ENCODE data around the gene YAP1. TPM values are rescaled to one million over a fixed set of nuclear protein-coding genes. Genes with fewer than 3 reads are reported as not detected.
A peak's percentile ranks its signal among the peaks of the same experiment; 100 is the strongest.

The YAP1 gene
- total and polyA plus RNA-seq, 2 of the 4 experiments (the other 2 are of a cell fraction) = 121 to 251 TPM

DNA sequence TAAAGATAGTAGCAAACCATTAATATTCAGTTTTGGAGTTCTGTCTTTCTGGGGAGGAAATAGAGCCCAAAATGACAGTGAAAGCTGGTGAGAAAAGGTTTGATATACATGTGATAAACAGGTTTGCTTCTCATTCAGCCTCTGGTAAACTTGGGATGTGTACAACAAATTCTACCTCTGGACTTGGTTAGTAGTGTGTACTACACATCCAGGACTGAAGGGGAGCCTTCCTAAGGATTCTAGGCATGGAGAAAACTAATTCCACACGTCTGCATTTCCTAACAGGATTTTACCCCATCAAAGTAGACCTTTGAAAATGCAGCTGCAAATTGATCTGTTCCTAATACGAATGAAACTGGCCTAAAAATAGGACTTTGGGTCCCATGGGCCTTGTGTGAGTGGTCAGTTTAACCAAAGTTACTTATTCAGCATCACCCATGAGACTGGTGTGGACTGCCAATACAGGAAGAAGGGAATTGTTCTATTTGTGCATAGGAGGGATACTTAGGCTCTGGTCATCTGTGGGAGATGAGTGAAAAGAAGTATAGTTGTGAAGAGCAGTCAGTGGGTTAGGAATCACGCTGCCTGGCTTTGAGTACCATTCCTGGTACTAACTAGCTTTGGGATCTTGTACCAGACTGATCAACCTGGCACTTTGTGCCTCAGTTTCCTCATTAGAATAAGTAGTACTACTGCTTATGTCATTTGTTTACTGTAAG, 74.2 kb downstream of the YAP1 start:
- H3K79me1 ChIP-seq (ENCODE audit: low read depth in 1 of 2, low read length in 2 of 2) = peaks cover 47 to 75% of the 10 kb centered on the region in 2 experiments
- no TSS peak for BruUV-seq (replicated peaks)
- H2BK5ac ChIP-seq (ENCODE audit: low read depth, low read length, poor library complexity, severe bottlenecking) = no peak overlapping the region
- H3K27ac ChIP-seq (ENCODE audit: insufficient read depth, low read length) = no peak overlapping the region
- peak overlapping the region; percentile 35; the same call in 1 of the 2 replicates for H2AK5ac ChIP-seq (ENCODE audit: low read depth, low read length)
- no peak overlapping the region; the same call in 1 of the 2 replicates for H3K4ac ChIP-seq (ENCODE audit: low read depth, low read length)
- no peak overlapping the region for H4K91ac ChIP-seq (ENCODE audit: insufficient read depth, low read depth, low read length)
- ChIA-PET POLR2A (ENCODE audit: unreplicated experiment) (no interaction called here), CTCF (interaction anchor here (0.7 to 3.2 kb wide), 3 partner anchors 7 to 45 kb away, joined by 3 to 9 read pairs (median 3); no protein-coding TSS in a partner anchor)
- intact Hi-C loops (cut with micrococcal nuclease) = no loop called here
- no peak overlapping the region for H3K9ac ChIP-seq (ENCODE audit: low read depth, low read length)
- peak overlapping the region; percentile 58; the same call in 1 of the 2 replicates for H3K14ac ChIP-seq (replicated peaks; ENCODE audit: low read depth, low read length)
- H3K9me1 ChIP-seq (ENCODE audit: insufficient read depth, low read length) = peaks cover 12% of the 10 kb centered on the region
- H3K4me3 ChIP-seq (ENCODE audit: insufficient read depth, low read depth, low read length) = no peak overlapping the region
- ATAC-seq (ENCODE audit: low read depth) (no peak), DNase-seq (no peak)
- H3K56ac ChIP-seq (ENCODE audit: extremely low read depth, insufficient read depth, low read length) = no peak overlapping the region
- no peak overlapping the region for H2BK20ac ChIP-seq (ENCODE audit: low read depth, low read length)
- H2AFZ ChIP-seq (replicated peaks; ENCODE audit: low read length, poor library complexity) = no peak overlapping the region
- H3K36me3 ChIP-seq (ENCODE audit: control insufficient read depth, insufficient read depth, low read length) = peaks cover 5% of the 10 kb centered on the region
- no peaks in the 10 kb centered on the region for H3K27me3 ChIP-seq (ENCODE audit: control insufficient read depth, insufficient read depth, low read length)
- in situ Hi-C loops (cut with MboI; ENCODE audit: low sequenced_read_pairs) = no loop called here
- H4K8ac ChIP-seq (ENCODE audit: low read depth in 2 of 2, low read length in 2 of 2) = peak overlapping the region; percentile 10 to 60; a peak in 3 of 4 replicates
- H3K9me3 ChIP-seq (ENCODE audit: control insufficient read depth, insufficient read depth, low read length) = no peaks in the 10 kb centered on the region
- WGBS, 2 experiments (ENCODE audit: extremely low coverage in 2 of 2, insufficient read length in 1 of 2) = no CpG with 5 or more reads among the region's 3 CpGs
- H4K5ac ChIP-seq (ENCODE audit: low read depth, low read length) = peak overlapping the region; percentile 36; the same call in 1 of the 2 replicates
- dilution Hi-C loops (cut with HindIII; ENCODE audit: low sequenced_read_pairs, unreplicated experiment) = no loop called here
- peaks cover 5% of the 10 kb centered on the region; the same call in 1 of the 2 replicates for H4K20me1 ChIP-seq (ENCODE audit: insufficient read depth, low read length)
- H3K4me2 ChIP-seq (ENCODE audit: low read depth, low read length) = no peak overlapping the region
- no peak for TF ChIP-seq MXI1 (IDR thresholded peaks at IDR 0.05; ENCODE audit: borderline replicate concordance, low read depth, low read length)
- TF ChIP-seq POLR2A (IDR thresholded peaks at IDR 0.05; ENCODE audit: low read depth, low read length) = no peak
- TF ChIP-seq RFX5 (IDR thresholded peaks at IDR 0.05; ENCODE audit: low read depth, low read length) = no peak
- no peak for TF ChIP-seq FOS (IDR thresholded peaks at IDR 0.05; ENCODE audit: low read depth, low read length)
- no peak for TF ChIP-seq SMC3 (IDR thresholded peaks at IDR 0.05; ENCODE audit: low read depth, low read length)
- no peak for TF ChIP-seq MAZ (IDR thresholded peaks at IDR 0.05; ENCODE audit: borderline replicate concordance, low read depth, low read length)
- no peak for TF ChIP-seq CEBPB (IDR thresholded peaks at IDR 0.05; ENCODE audit: low read depth, low read length)
- no peak for TF ChIP-seq MAFK (IDR thresholded peaks at IDR 0.05; ENCODE audit: low read depth, low read length)
- TF ChIP-seq RAD21 (IDR thresholded peaks at IDR 0.05; ENCODE audit: low read length) = no peak
- TF ChIP-seq RCOR1 (IDR thresholded peaks at IDR 0.05; ENCODE audit: insufficient replicate concordance, low read length) = no peak
- TF ChIP-seq, protein P1, sequence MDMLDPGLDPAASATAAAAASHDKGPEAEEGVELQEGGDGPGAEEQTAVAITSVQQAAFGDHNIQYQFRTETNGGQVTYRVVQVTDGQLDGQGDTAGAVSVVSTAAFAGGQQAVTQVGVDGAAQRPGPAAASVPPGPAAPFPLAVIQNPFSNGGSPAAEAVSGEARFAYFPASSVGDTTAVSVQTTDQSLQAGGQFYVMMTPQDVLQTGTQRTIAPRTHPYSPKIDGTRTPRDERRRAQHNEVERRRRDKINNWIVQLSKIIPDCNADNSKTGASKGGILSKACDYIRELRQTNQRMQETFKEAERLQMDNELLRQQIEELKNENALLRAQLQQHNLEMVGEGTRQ (IDR thresholded peaks at IDR 0.05; ENCODE audit: low read depth, low read length) = no peak
- H2BK15ac ChIP-seq (ENCODE audit: low read depth, low read length) = 0 out of 3 replicates have a peak overlapping the region, but pooled peaks have one; percentile 53
- H2AK9ac ChIP-seq (replicated peaks; ENCODE audit: low read depth, low read length, poor library complexity) = no peak overlapping the region
- peaks cover 9% of the 10 kb centered on the region for H3K4me1 ChIP-seq (ENCODE audit: control insufficient read depth, insufficient read depth, low read length)
- peak overlapping the region; percentile 90 for H3K23ac ChIP-seq (ENCODE audit: low read depth, low read length)
- H2BK120ac ChIP-seq (ENCODE audit: low read depth, low read length) = no peak overlapping the region
- no peak overlapping the region for H3K18ac ChIP-seq (ENCODE audit: low read depth, low read length)
